ENCODE results near the gene YJU2.

DNA sequence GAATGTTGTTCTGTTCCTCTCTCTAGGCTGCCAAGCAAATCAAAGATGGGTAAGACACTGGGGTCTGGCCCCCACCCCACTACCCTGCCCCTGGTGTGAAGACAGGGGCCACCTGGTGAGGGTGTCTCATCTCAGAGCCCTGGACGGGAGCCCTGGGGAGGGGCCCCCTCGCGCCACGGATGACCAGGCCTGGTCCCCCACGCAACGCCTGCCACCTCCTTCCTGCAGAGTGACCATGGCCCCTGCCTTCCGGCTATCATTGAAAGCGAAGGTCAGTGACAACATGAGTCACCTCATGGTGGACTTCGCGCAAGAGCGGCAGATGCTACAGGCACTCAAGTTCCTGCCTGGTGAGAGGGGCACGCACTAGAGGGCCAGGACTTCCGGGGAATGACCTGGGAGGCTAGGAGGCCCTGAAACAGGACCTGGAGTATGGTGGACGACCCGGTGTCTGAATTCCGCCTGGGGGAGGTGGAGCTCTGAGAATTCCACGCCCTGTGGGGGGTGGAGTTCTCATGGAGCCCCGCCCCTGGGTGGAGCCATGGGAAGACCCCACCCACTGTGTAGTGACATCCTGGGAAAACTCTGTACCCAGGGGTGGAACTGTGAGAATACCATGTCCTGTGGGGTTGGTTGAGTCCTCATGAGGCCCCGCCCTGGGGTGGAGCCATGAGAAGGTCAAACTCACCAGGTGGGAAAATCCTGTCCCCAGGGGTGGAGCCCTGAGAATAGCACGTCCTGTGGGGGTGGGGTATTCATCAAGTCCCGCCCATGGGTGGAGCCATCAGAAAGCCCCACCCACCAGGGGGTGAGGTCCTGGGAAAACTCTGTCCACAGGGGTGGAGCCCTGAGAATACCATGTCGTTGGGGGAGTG lies 63.6 kb downstream of the YJU2 start:
- no peak for TF ChIP-seq GATA3 (IDR thresholded peaks at IDR 0.05; ENCODE audit: low read depth, low read length)
- no peak for TF ChIP-seq GATA2 (IDR thresholded peaks at IDR 0.05; ENCODE audit: low read depth, low read length)
